NB4 (cell line): ENCODE data around the gene SMIM29.

ENCODE experiments used
- DNase-seq: peaks from one replicate; pipeline ENCODE4 v3.0.0; 2010; ENCODE audit warnings: low read depth
- H3K4me3 ChIP-seq: one replicate; pipeline ENCODE4 v1.5.1; 2011; ENCODE audit warnings: mild to moderate bottlenecking, low read depth, low read length, moderate library complexity
- CTCF ChIP-seq: IDR thresholded peaks from one replicate; pipeline ENCODE4 v1.5.1; 2012; ENCODE audit warnings: low read depth, low read length
- MAX ChIP-seq: IDR thresholded peaks from 2 replicates; pipeline ENCODE4 v1.6.1; 2011; ENCODE audit warnings: low read depth, low read length
- MYC ChIP-seq: IDR thresholded peaks from 2 replicates; pipeline ENCODE4 v1.6.1; 2011; ENCODE audit warnings: low read depth, low read length
- POLR2A ChIP-seq: IDR thresholded peaks from 2 replicates; pipeline ENCODE4 v1.6.1; 2011; ENCODE audit warnings: mild to moderate bottlenecking; ENCODE audit not compliant: insufficient read length; ENCODE audit errors: extremely low read depth

Gene SMIM29

GRCh38 chr6:34205916-34206315 lies 42.9 kb downstream of the SMIM29 start:
- no peak for TF ChIP-seq POLR2A
- TF ChIP-seq MYC, result no peak
- TF ChIP-seq MAX, result no peak
- no peak for TF ChIP-seq CTCF
- no peak for DNase-seq
- no peak overlapping the region for H3K4me3 ChIP-seq

- DNase-seq, result no peak
- TF ChIP-seq MYC, result no peak
- TF ChIP-seq CTCF, result no peak
- no peak for TF ChIP-seq POLR2A
- TF ChIP-seq MAX, result no peak
- H3K4me3 ChIP-seq, result no peak overlapping the region
Measured at GRCh38 chr6:34205466-34205865, 43.3 kb downstream of the SMIM29 start.

- no peak for TF ChIP-seq POLR2A
- no peak for TF ChIP-seq MYC
- TF ChIP-seq MAX, result no peak
- TF ChIP-seq CTCF, result no peak
- H3K4me3 ChIP-seq, result no peak overlapping the region
- no peak for DNase-seq
Measured at GRCh38 chr6:34204693-34205092, 44.1 kb downstream of the SMIM29 start.

GRCh38 chr6:34202329-34203201 lies 46.2 kb downstream of the SMIM29 start:
- TF ChIP-seq MAX, result no peak
- no peak for TF ChIP-seq POLR2A
- TF ChIP-seq CTCF, result no peak
- no peak for TF ChIP-seq MYC
- H3K4me3 ChIP-seq, result no peak overlapping the region

GRCh38 chr6:34201455-34202107 lies 47.2 kb downstream of the SMIM29 start:
- TF ChIP-seq MYC (no peak), CTCF (no peak), POLR2A (no peak), MAX (no peak)
- H3K4me3 ChIP-seq, result no peak overlapping the region
- DNase-seq, result no peak

More at GRCh38 chr6:34202329-34203201, 46.2 kb downstream of the SMIM29 start:
- DNase-seq, result no peak
